K562 (cell line): Measurements from ENCODE around the gene TRIM33. TPM values are rescaled to one million over a fixed set of nuclear protein-coding genes. Genes with fewer than 3 reads are reported as not detected.
A peak's percentile ranks its signal among the peaks of the same experiment; 100 is the strongest.
"Not testable (repeated sequence)": the region's sequence is repeated elsewhere in the genome, so short reads cannot be mapped to it uniquely, and the experiment has no call there.

Experiments
- ATAC-seq: fragments of 200-7000 bp; cut with Tn5 transposase; 3 replicates; pipeline ENCODE4 v1.9.1; 2020; ENCODE audit warnings: moderate library complexity
- BruUV-seq: library from RNA; stranded (reverse); fragments of 400-500 nt; replicated peaks from 2 replicates; lab custom pipeline; 2021; lab: Mats Ljungman, UMichigan
- CTCF ChIA-PET: fragments of 300-600 bp; formaldehyde crosslinking; extraction: SDS; loops from one replicate; lab custom pipeline; 2021; ENCODE audit warnings: low intra/inter-chr PET ratio; lab: Yijun Ruan, JAX
- POLR2A ChIA-PET: fragments of 300-600, 350-650 bp; sonication (Branson Sonifier 250); formaldehyde crosslinking; extraction: SDS; loops from one replicate; lab custom pipeline; 2021; ENCODE audit warnings: antibody characterized with exemption, inconsistent platforms; lab: Yijun Ruan, JAX
- DNase-seq, 4 experiments: peaks; one replicate each; pipeline versions ENCODE4 v3.0.0 to v3.0.0-alpha.2; 2011 to 2018; ENCODE audit warnings: low spot score in 3 of 4, mixed read lengths in 3 of 4; ENCODE audit errors: extremely low read depth in 1 of 4
- FAIRE-seq: peaks from 2 replicates; lab custom pipeline; 2011; peaks lifted over from hg19 to GRCh38; lab: Jason Lieb, UNC
- H2AFZ ChIP-seq: 2 replicates; pipeline ENCODE4 v1.6.0; 2011; ENCODE audit warnings: low read depth, low read length, control low read depth, inconsistent platforms
- H3K27ac ChIP-seq: fragments of 200-600 bp; 3 replicates; pipeline ENCODE4 v1.8.0; 2011; ENCODE audit warnings: low read depth, mild to moderate bottlenecking, control low read depth, inconsistent platforms, low read length, moderate library complexity, mixed read lengths; ENCODE audit errors: extremely low read depth
- H3K27me3 ChIP-seq, 2 experiments: fragments of 300-600 bp in 1 of 2; 2 replicates in 1 of 2; 3 replicates in 1 of 2; pipeline versions ENCODE4 v1.6.0 to v1.8.0; 2011; ENCODE audit warnings: inconsistent platforms in 2 of 2, low read length in 2 of 2, mild to moderate bottlenecking in 1 of 2, mixed read lengths in 1 of 2, moderate library complexity in 1 of 2; ENCODE audit not compliant: control insufficient read depth in 2 of 2, insufficient read depth in 2 of 2
- H3K36me3 ChIP-seq: fragments of 300-600 bp; 3 replicates; pipeline ENCODE4 v1.8.0; 2011; ENCODE audit warnings: mild to moderate bottlenecking, low read length, inconsistent platforms; ENCODE audit not compliant: control insufficient read depth, insufficient read depth
- H3K4me1 ChIP-seq, 2 experiments: fragments of 200-600 bp in 1 of 2; replicated peaks in 1 of 2; 2 replicates in 1 of 2; 3 replicates in 1 of 2; pipeline versions ENCODE4 v1.5.1 to v1.8.0; 2011; ENCODE audit warnings: inconsistent platforms in 2 of 2, low read length in 2 of 2, mild to moderate bottlenecking in 1 of 2, mixed read lengths in 1 of 2, moderate library complexity in 1 of 2; ENCODE audit not compliant: control insufficient read depth in 2 of 2, insufficient read depth in 2 of 2
- H3K4me2 ChIP-seq: 2 replicates; pipeline ENCODE4 v1.6.1; 2011; ENCODE audit warnings: low read length, control low read depth, inconsistent platforms, mixed read lengths; ENCODE audit not compliant: insufficient read depth
- H3K4me3 ChIP-seq: fragments of 200-600 bp; sonication (generic), shearing (Covaris generic); 2 replicates; pipeline ENCODE4 v1.5.1; 2016; ENCODE audit warnings: control low read depth, inconsistent platforms
- H3K79me2 ChIP-seq: fragments of 200-600 bp; 3 replicates; pipeline ENCODE4 v1.8.0; 2011; ENCODE audit warnings: low read length, inconsistent platforms; ENCODE audit not compliant: control insufficient read depth, insufficient read depth
- H3K9ac ChIP-seq, 2 experiments: 2 replicates each; pipeline versions ENCODE4 v1.6.0 to v1.6.1; 2011; ENCODE audit warnings: low read depth in 2 of 2, low read length in 2 of 2, control low read depth in 1 of 2, inconsistent platforms in 1 of 2, mild to moderate bottlenecking in 1 of 2, mixed read lengths in 1 of 2; ENCODE audit not compliant: insufficient read depth in 1 of 2
- H3K9me1 ChIP-seq: one replicate; pipeline ENCODE4 v1.6.0; 2011; ENCODE audit warnings: inconsistent platforms, mild to moderate bottlenecking, low read length, moderate library complexity; ENCODE audit not compliant: control insufficient read depth, insufficient read depth
- H3K9me3 ChIP-seq: replicated peaks from 2 replicates; pipeline ENCODE4 v1.5.1; 2011; ENCODE audit warnings: low read depth, low read length, inconsistent platforms; ENCODE audit not compliant: control insufficient read depth, insufficient read depth
- H4K20me1 ChIP-seq: replicated peaks from 2 replicates; pipeline ENCODE4 v1.6.1; 2011; ENCODE audit warnings: low read length, inconsistent platforms, mixed read lengths; ENCODE audit not compliant: control insufficient read depth, insufficient read depth
- BCOR ChIP-seq: fragments of 450-650 bp; IDR thresholded peaks from 2 replicates; pipeline ENCODE4 v1.6.1; 2016
- CCAR2 ChIP-seq: fragments of 200-400 bp; formaldehyde crosslinking; IDR thresholded peaks from 2 replicates; pipeline ENCODE4 v1.6.1; 2017; ENCODE audit warnings: mild to moderate bottlenecking, low read depth, low read length
- FOXP1 ChIP-seq: sonication (generic); formaldehyde crosslinking; IDR thresholded peaks from 2 replicates; pipeline ENCODE4 v1.8.0; 2022; ENCODE audit warnings: mild to moderate bottlenecking, missing genetic modification reagents
- RBM25 ChIP-seq: fragments of 200-400 bp; formaldehyde crosslinking; IDR thresholded peaks from 2 replicates; pipeline ENCODE4 v1.6.1; 2018; ENCODE audit warnings: low read length, low read depth, moderate library complexity; ENCODE audit not compliant: severe bottlenecking
- ZNF121 ChIP-seq: sonication (generic); formaldehyde crosslinking; conservative IDR thresholded peaks from 2 replicates; pipeline ENCODE4 v1.8.0; 2022; ENCODE audit warnings: missing genetic modification reagents
- ZNF197 ChIP-seq: fragments of 200-800 bp; sonication (Bioruptor generic); IDR thresholded peaks from 2 replicates; pipeline ENCODE4 v1.6.1; 2016; ENCODE audit warnings: low read depth, missing genetic modification characterization, missing compliant biosample characterization
- ZNF384 ChIP-seq: IDR thresholded peaks from 2 replicates; pipeline ENCODE4 v1.6.1; 2012; ENCODE audit warnings: low read depth, low read length, improper control_type of control experiment
- ZNF695 ChIP-seq: fragments of 450-650 bp; formaldehyde crosslinking; IDR thresholded peaks from 2 replicates; pipeline ENCODE4 v1.4.0; 2020; ENCODE audit warnings: mild to moderate bottlenecking, moderate library complexity
- WGBS: fragments of 100-300 bp; shearing (Covaris generic); methylation state at CpG from one replicate; pipeline ENCODE4 v1.1.6; 2016; ENCODE audit warnings: low coverage, mixed read lengths; ENCODE audit not compliant: insufficient coverage; ENCODE audit errors: missing lambda C conversion rate; 5-methylcytosine and 5-hydroxymethylcytosine counted together
- in situ Hi-C: fragments of 300-500 bp; cut with MboI; formaldehyde crosslinking; loops from 4 replicates; pipeline ENCODE4 v1.15.0; 2018; ENCODE audit warnings: inconsistent platforms, mixed read lengths
- intact Hi-C: fragments of 100-400 bp; cut with micrococcal nuclease; formaldehyde crosslinking; loops from 2 replicates; pipeline ENCODE4 v1.14.2; 2022
- polyA plus RNA-seq, 8 experiments: library from polyadenylated mRNA; depleted of rRNA in 4 of 8; stranded (reverse) in 5 of 8; unstranded in 3 of 8; fragments of >200 nt; fragmentation: Nextera tagmentation in 2 of 8; fragmentation: Illumina TruSeq in 1 of 8; extraction: Ambion mirVana in 2 of 8; extraction: Trizol in 1 of 8; gene quantifications; 2 replicates each; pipeline versions ENCODE4 v1.2.1 to v1.2.3, GENCODE V29; 2011 to 2014; ENCODE audit warnings: inconsistent platforms in 1 of 8, missing spikeins in 1 of 8
- total RNA-seq, 7 experiments: library from RNA; depleted of rRNA in 6 of 7; stranded (reverse); fragments of >200 nt in 6 of 7; fragmentation: Illumina TruSeq in 2 of 7; extraction: Trizol in 2 of 7; gene quantifications; 2 replicates each; pipeline versions ENCODE4 v1.2.1 to v1.2.3, GENCODE V29; 2011 to 2021; ENCODE audit warnings: low replicate concordance in 1 of 7
- TF ChIP-seq, protein P1 (sequence below), 3 experiments: fragments of 200-800 bp in 1 of 3; fragments of 250-450 bp in 1 of 3; fragments of 450-650 bp in 1 of 3; sonication (Bioruptor Pico) in 1 of 3; sonication (Bioruptor generic) in 1 of 3; formaldehyde crosslinking in 1 of 3; IDR thresholded peaks; 2 replicates each; pipeline versions ENCODE4 v1.6.1 to v1.8.0; 2016 to 2022; ENCODE audit warnings: mild to moderate bottlenecking in 2 of 3, missing genetic modification characterization in 2 of 3, missing compliant biosample characterization in 1 of 3, moderate library complexity in 1 of 3

TRIM33 gene
- total and polyA plus RNA-seq, 9 of the 15 experiments (the other 6 are each of a cell fraction or from before 2014, with no cell fraction given): 9.3 to 58.4 (median 40.2) TPM

DNA sequence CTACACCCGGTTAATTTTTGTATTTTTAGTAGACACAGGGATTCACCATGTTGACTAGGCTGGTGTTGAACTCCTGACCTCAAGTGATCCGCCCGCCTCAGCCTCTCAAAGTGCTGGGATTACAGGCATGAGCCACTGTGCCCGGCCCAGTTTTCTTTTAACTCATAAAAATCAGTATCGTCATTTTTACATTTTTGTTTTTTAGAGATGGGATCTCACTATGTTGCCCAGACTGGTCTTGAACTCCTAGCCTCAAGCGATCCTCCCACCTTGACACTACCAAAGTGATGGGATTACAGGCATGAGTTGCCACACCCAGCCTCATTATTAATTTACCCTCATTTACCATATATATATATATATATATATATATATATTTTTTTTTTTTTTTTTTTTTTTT, 123.4 kb downstream of the TRIM33 start:
- H3K79me2 ChIP-seq, BruUV-seq, DNase-seq, FAIRE-seq, H3K9me1 ChIP-seq, H3K9me3 ChIP-seq, H4K20me1 ChIP-seq, H3K27ac ChIP-seq, H3K9ac ChIP-seq, H2AFZ ChIP-seq, in situ Hi-C loops, H3K4me2 ChIP-seq, H3K27me3 ChIP-seq, ATAC-seq, intact Hi-C loops, H3K4me3 ChIP-seq: not testable (repeated sequence)
- WGBS: 31% methylated on average over 6 of the region's 6 CpGs
- ChIA-PET POLR2A (interaction anchor here (1.1 to 1.5 kb wide), 3 partner anchors 11 to 34 kb away, joined by 4 to 8 read pairs (median 5); no protein-coding TSS in a partner anchor), CTCF (interaction anchor here (0.6 kb wide), 1 partner anchor 10 kb away, joined by 4 read pairs; no protein-coding TSS in a partner anchor)
- TF ChIP-seq RBM25 (peak; percentile 44), ZNF121 (peak; percentile 90), BCOR (peak; percentile 20; the same call in 1 of the 2 replicates), ZNF384 (0 out of 2 replicates have a peak, but pooled peaks have one; percentile 8)
- Histone ChIP-seq H3K36me3 (peaks cover 17% of the 10 kb centered on the region; the same call in 1 of the 3 replicates), H3K4me1 (peaks cover 11 to 24% of the 10 kb centered on the region in 2 experiments; a peak in 4 of 5 replicates)

DNA sequence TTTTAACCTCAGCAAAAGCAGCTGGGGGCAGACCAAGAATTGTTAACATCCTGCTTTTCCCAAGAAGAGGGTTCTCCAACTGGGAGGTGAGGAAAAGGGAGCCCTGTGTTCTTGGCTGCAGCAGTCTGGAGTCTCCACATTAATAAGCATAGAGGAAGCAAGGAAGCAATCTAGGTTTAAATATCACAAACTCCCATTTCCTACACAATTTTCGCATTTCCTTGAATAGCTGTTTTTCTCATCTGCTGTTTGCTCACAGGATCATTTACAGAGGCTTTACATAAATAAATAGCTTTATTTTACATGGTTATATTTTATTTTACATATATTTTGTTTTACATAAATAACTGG, 124.0 kb downstream of the TRIM33 start:
- ATAC-seq (no peak), FAIRE-seq (no peak)
- peaks cover 6% of the 10 kb centered on the region; the same call in 1 of the 2 replicates for H3K9me3 ChIP-seq
- peak overlapping the region; percentile 49; the same call in 2 of the 3 replicates for H3K27ac ChIP-seq
- in situ Hi-C loops: no loop called here
- POLR2A ChIA-PET: interaction anchor here (0.6 to 1.5 kb wide), 6 partner anchors 10 to 116 kb away, joined by 3 to 8 read pairs (median 4); no protein-coding TSS in a partner anchor
- peak overlapping the region in 1 of 2 experiments; percentile 10; a peak in 1 of 4 replicates for H3K9ac ChIP-seq
- H3K4me1 ChIP-seq: peaks cover 11 to 24% of the 10 kb centered on the region in 2 experiments; a peak in 4 of 5 replicates
- 46% methylated on average over 1 of the region's 1 CpG for WGBS
- no peaks in the 10 kb centered on the region for H4K20me1 ChIP-seq
- H3K4me2 ChIP-seq: 0 out of 2 replicates have a peak overlapping the region, but pooled peaks have one; percentile 21
- no peaks in the 10 kb centered on the region for H3K79me2 ChIP-seq
- H3K27me3 ChIP-seq: no peaks in the 10 kb centered on the region
- CTCF ChIA-PET: no interaction called here
- intact Hi-C loops: no loop called here
- BruUV-seq: no TSS peak
- no peaks in the 10 kb centered on the region for H3K9me1 ChIP-seq
- no peak overlapping the region for H2AFZ ChIP-seq
- TF ChIP-seq, protein P1, sequence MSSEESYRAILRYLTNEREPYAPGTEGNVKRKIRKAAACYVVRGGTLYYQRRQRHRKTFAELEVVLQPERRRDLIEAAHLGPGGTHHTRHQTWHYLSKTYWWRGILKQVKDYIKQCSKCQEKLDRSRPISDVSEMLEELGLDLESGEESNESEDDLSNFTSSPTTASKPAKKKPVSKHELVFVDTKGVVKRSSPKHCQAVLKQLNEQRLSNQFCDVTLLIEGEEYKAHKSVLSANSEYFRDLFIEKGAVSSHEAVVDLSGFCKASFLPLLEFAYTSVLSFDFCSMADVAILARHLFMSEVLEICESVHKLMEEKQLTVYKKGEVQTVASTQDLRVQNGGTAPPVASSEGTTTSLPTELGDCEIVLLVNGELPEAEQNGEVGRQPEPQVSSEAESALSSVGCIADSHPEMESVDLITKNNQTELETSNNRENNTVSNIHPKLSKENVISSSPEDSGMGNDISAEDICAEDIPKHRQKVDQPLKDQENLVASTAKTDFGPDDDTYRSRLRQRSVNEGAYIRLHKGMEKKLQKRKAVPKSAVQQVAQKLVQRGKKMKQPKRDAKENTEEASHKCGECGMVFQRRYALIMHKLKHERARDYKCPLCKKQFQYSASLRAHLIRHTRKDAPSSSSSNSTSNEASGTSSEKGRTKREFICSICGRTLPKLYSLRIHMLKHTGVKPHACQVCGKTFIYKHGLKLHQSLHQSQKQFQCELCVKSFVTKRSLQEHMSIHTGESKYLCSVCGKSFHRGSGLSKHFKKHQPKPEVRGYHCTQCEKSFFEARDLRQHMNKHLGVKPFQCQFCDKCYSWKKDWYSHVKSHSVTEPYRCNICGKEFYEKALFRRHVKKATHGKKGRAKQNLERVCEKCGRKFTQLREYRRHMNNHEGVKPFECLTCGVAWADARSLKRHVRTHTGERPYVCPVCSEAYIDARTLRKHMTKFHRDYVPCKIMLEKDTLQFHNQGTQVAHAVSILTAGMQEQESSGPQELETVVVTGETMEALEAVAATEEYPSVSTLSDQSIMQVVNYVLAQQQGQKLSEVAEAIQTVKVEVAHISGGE (CRISPR knock-in tag; IDR thresholded peaks at IDR 0.05): peak in 1 of 3 experiments; percentile 39; a peak in 1 of 6 replicates
- TF ChIP-seq ZNF695 (no peak), FOXP1 (CRISPR knock-in tag) (no peak), CCAR2 (no peak), ZNF197 (CRISPR knock-in tag) (no peak)
- TF ChIP-seq, all 486 proteins: peak for 1
- no peak for DNase-seq
- Histone ChIP-seq H3K4me3 (no peak overlapping the region), H3K36me3 (peaks cover 12% of the 10 kb centered on the region; the same call in 1 of the 3 replicates)
